Type B pancreatic cell (in vitro differentiated cells): Measurements from ENCODE around the gene CFAP99. TPM values are rescaled to one million over a fixed set of nuclear protein-coding genes. Genes with fewer than 3 reads are reported as not detected.
"Not testable (repeated sequence)": the region's sequence is repeated elsewhere in the genome, so short reads cannot be mapped to it uniquely, and the experiment has no call there.

Source experiments
- DNase-seq: peaks from one replicate; pipeline ENCODE4 v3.0.0; 2021; ENCODE audit warnings: mixed read lengths; ENCODE audit not compliant: unreplicated experiment; ENCODE audit errors: extremely low spot score
- H3K27ac Mint-ChIP-seq: 2 replicates; pipeline ENCODE4 v1.8.0; 2021; ENCODE audit warnings: mild to moderate bottlenecking, mixed read lengths
- H3K27me3 Mint-ChIP-seq: 2 replicates; pipeline ENCODE4 v1.8.0; 2021; ENCODE audit warnings: mixed read lengths
- H3K36me3 Mint-ChIP-seq: 2 replicates; pipeline ENCODE4 v1.8.0; 2021; ENCODE audit warnings: mixed read lengths
- H3K4me1 Mint-ChIP-seq: one replicate; pipeline ENCODE4 v1.8.0; 2021; ENCODE audit warnings: mixed read lengths; ENCODE audit not compliant: unreplicated experiment
- H3K4me3 Mint-ChIP-seq: 2 replicates; pipeline ENCODE4 v1.8.0; 2021; ENCODE audit warnings: mild to moderate bottlenecking, mixed read lengths
- H3K9me3 Mint-ChIP-seq: 2 replicates; pipeline ENCODE4 v1.8.0; 2021; ENCODE audit warnings: mixed read lengths
- CTCF ChIP-seq: fragments of 200-600 bp; sonication (generic); conservative IDR thresholded peaks from 2 replicates; pipeline ENCODE4 v1.5.0; 2021; ENCODE audit warnings: antibody characterized with exemption, mild to moderate bottlenecking
- total RNA-seq: library from RNA; stranded (reverse); gene quantifications from 2 replicates; pipeline ENCODE4 v1.2.1, GENCODE V29; 2021; ENCODE audit warnings: low replicate concordance

Gene CFAP99
- total RNA-seq, 1 donor from 2014 or later = 1.1 TPM

GRCh38 chr4:2425386-2426068 lies 6.8 kb downstream of the CFAP99 start:
- Mint-ChIP-seq H3K27me3 (peaks cover 28% of the 10 kb centered on the region), H3K9me3 (no peaks in the 10 kb centered on the region), H3K36me3 (no peaks in the 10 kb centered on the region), H3K4me1 (peaks cover 6% of the 10 kb centered on the region), H3K4me3 (no peak overlapping the region), H3K27ac (no peak overlapping the region)
- no peak for TF ChIP-seq CTCF
- DNase-seq = peak; percentile 65

- peak; percentile 65 for DNase-seq
Measured at GRCh38 chr4:2426069-2426397, 7.3 kb downstream of the CFAP99 start.

GRCh38 chr4:2426711-2427275 lies 8.0 kb downstream of the CFAP99 start:
- DNase-seq = peak; percentile 65
- no peak overlapping the region for H3K4me3 Mint-ChIP-seq
- no peaks in the 10 kb centered on the region for H3K9me3 Mint-ChIP-seq
- no peak overlapping the region for H3K27ac Mint-ChIP-seq
- no peak for TF ChIP-seq CTCF
- no peaks in the 10 kb centered on the region for H3K36me3 Mint-ChIP-seq
- peaks cover 6% of the 10 kb centered on the region for H3K4me1 Mint-ChIP-seq
- H3K27me3 Mint-ChIP-seq = peaks cover 15% of the 10 kb centered on the region

More at GRCh38 chr4:2426069-2426397, 7.3 kb downstream of the CFAP99 start:
- no peak for TF ChIP-seq CTCF
- H3K27me3 Mint-ChIP-seq = peaks cover 23% of the 10 kb centered on the region
- H3K36me3 Mint-ChIP-seq = no peaks in the 10 kb centered on the region
- no peaks in the 10 kb centered on the region for H3K9me3 Mint-ChIP-seq
- H3K27ac Mint-ChIP-seq = no peak overlapping the region
- H3K4me1 Mint-ChIP-seq = peaks cover 6% of the 10 kb centered on the region
- no peak overlapping the region for H3K4me3 Mint-ChIP-seq

GRCh38 chr4:2427383-2428334 lies 8.9 kb downstream of the CFAP99 start:
- no peak for TF ChIP-seq CTCF
- DNase-seq = peak; percentile 64
- Mint-ChIP-seq H3K36me3 (no peaks in the 10 kb centered on the region), H3K4me1 (peaks cover 6% of the 10 kb centered on the region), H3K9me3 (no peaks in the 10 kb centered on the region), H3K4me3 (no peak overlapping the region), H3K27me3 (peaks cover 7% of the 10 kb centered on the region), H3K27ac (no peak overlapping the region)

GRCh38 chr4:2428496-2429213 lies 9.9 kb downstream of the CFAP99 start:
- Mint-ChIP-seq H3K36me3 (no peaks in the 10 kb centered on the region), H3K27ac (no peak overlapping the region), H3K27me3 (peaks cover 6% of the 10 kb centered on the region), H3K9me3 (no peaks in the 10 kb centered on the region), H3K4me1 (peaks cover 6% of the 10 kb centered on the region), H3K4me3 (no peak overlapping the region)
- peak; percentile 62 for DNase-seq
- TF ChIP-seq CTCF = no peak

GRCh38 chr4:2429945-2430757 lies 11.4 kb downstream of the CFAP99 start:
- H3K4me1 Mint-ChIP-seq, DNase-seq, H3K27me3 Mint-ChIP-seq, H3K4me3 Mint-ChIP-seq, H3K27ac Mint-ChIP-seq, H3K9me3 Mint-ChIP-seq, H3K36me3 Mint-ChIP-seq: not testable (repeated sequence)
